Breast epithelium (tissue), 4 donors: ENCODE measurements around the gene PGAM5. TPM values are rescaled to one million over a fixed set of nuclear protein-coding genes. Genes with fewer than 3 reads are reported as not detected.

Source experiments
- DNase-seq, 2 donors: peaks; one replicate each; pipeline ENCODE4 v3.0.0-alpha.2; 2019; ENCODE audit warnings: low spot score in 2 of 2
- H3K27ac ChIP-seq, 2 donors: fragments of 200-600 bp; sonication (generic) in 1 of 2; one replicate each; pipeline ENCODE4 v1.5.1; 2016 to 2019; ENCODE audit warnings: mild to moderate bottlenecking in 1 of 2
- H3K27me3 ChIP-seq, 2 donors: fragments of 200-600 bp; sonication (generic) in 1 of 2; one replicate each; pipeline versions ENCODE4 v1.5.1 to v1.6.0; 2017 to 2019; ENCODE audit warnings: control low read depth in 1 of 2, mild to moderate bottlenecking in 1 of 2
- H3K36me3 ChIP-seq: fragments of 200-600 bp; one replicate; pipeline ENCODE4 v1.5.1; 2019
- H3K4me1 ChIP-seq, 2 donors: fragments of 200-600 bp; sonication (generic); one replicate each; pipeline ENCODE4 v1.5.1; 2016 to 2019; ENCODE audit warnings: control low read depth in 1 of 2
- H3K4me3 ChIP-seq, 3 donors: fragments of 200-600 bp; sonication (generic); 1 replicate in 2 of 3; 2 replicates in 1 of 3; pipeline ENCODE4 v1.5.1; 2016 to 2019; ENCODE audit warnings: mild to moderate bottlenecking in 3 of 3, moderate library complexity in 2 of 3
- H3K9me3 ChIP-seq, 2 donors: fragments of 200-600 bp; sonication (generic) in 1 of 2; one replicate each; pipeline ENCODE4 v1.5.1; 2016 to 2019; ENCODE audit warnings: control low read depth in 1 of 2
- POLR2A ChIP-seq: fragments of 450-650 bp; IDR thresholded peaks from one replicate; pipeline ENCODE4 v1.6.1; 2016; ENCODE audit warnings: antibody characterized with exemption, mild to moderate bottlenecking, moderate library complexity
- POLR2AphosphoS5 ChIP-seq, 3 donors: sonication (generic); formaldehyde crosslinking; IDR thresholded peaks; one replicate each; pipeline ENCODE4 v1.6.1; 2017; ENCODE audit warnings: antibody characterized with exemption in 3 of 3
- intact Hi-C: fragments of 100-400 bp; cut with DNase I; formaldehyde crosslinking; loops from one replicate; pipeline ENCODE4 v1.15.1; 2023; ENCODE audit warnings: low total_unique reads
- total RNA-seq, 3 donors: library from RNA; depleted of rRNA; stranded (reverse); fragments of >200 nt; gene quantifications; one replicate each; pipeline ENCODE4 v1.1.0, GENCODE V29; 2016
- TF ChIP-seq, protein P1 (sequence below), 3 donors: fragments of 450-650 bp; IDR thresholded peaks; one replicate each; pipeline ENCODE4 v1.5.1; 2016 to 2017; ENCODE audit warnings: antibody characterized with exemption in 3 of 3, mild to moderate bottlenecking in 3 of 3, moderate library complexity in 3 of 3

Gene PGAM5
- total RNA-seq, 3 donors from 2014 or later, result 20.2 to 38.0 (median 22.8) TPM

DNA sequence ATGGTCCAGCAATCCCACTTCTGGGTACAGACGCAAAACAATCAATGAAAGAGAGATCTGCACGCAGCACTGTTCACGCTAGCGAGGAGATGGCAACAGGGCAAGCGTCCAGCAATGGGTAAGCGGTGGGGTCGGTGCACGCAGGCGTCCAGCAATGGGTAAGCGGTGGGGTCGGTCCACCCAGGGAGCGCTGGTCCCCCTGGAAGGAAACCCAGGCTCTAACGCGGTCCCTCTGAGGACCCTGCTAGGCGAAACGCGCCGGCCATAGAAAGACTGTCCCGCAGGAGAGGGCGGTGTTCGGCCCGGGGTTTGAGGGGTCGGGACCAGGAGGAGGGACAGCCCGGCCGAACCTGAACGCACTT, 618 bp upstream of the PGAM5 start:
- peaks cover 7 to 13% of the 10 kb centered on the region in 2 donors for H3K4me1 ChIP-seq
- H3K4me3 ChIP-seq, result peak overlapping the region; percentile 91 to 98 (median 94)
- DNase-seq, result no peak
- TF ChIP-seq, protein P1, sequence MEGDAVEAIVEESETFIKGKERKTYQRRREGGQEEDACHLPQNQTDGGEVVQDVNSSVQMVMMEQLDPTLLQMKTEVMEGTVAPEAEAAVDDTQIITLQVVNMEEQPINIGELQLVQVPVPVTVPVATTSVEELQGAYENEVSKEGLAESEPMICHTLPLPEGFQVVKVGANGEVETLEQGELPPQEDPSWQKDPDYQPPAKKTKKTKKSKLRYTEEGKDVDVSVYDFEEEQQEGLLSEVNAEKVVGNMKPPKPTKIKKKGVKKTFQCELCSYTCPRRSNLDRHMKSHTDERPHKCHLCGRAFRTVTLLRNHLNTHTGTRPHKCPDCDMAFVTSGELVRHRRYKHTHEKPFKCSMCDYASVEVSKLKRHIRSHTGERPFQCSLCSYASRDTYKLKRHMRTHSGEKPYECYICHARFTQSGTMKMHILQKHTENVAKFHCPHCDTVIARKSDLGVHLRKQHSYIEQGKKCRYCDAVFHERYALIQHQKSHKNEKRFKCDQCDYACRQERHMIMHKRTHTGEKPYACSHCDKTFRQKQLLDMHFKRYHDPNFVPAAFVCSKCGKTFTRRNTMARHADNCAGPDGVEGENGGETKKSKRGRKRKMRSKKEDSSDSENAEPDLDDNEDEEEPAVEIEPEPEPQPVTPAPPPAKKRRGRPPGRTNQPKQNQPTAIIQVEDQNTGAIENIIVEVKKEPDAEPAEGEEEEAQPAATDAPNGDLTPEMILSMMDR (IDR thresholded peaks at IDR 0.05), result no peak
- TF ChIP-seq POLR2A (no peak), POLR2AphosphoS5 (IDR thresholded peaks at IDR 0.05) (no peak)
- no peaks in the 10 kb centered on the region for H3K36me3 ChIP-seq
- no peaks in the 10 kb centered on the region for H3K27me3 ChIP-seq
- H3K9me3 ChIP-seq, result no peaks in the 10 kb centered on the region
- intact Hi-C loops, result no loop called here
- H3K27ac ChIP-seq, result peak overlapping the region; percentile 71

DNA sequence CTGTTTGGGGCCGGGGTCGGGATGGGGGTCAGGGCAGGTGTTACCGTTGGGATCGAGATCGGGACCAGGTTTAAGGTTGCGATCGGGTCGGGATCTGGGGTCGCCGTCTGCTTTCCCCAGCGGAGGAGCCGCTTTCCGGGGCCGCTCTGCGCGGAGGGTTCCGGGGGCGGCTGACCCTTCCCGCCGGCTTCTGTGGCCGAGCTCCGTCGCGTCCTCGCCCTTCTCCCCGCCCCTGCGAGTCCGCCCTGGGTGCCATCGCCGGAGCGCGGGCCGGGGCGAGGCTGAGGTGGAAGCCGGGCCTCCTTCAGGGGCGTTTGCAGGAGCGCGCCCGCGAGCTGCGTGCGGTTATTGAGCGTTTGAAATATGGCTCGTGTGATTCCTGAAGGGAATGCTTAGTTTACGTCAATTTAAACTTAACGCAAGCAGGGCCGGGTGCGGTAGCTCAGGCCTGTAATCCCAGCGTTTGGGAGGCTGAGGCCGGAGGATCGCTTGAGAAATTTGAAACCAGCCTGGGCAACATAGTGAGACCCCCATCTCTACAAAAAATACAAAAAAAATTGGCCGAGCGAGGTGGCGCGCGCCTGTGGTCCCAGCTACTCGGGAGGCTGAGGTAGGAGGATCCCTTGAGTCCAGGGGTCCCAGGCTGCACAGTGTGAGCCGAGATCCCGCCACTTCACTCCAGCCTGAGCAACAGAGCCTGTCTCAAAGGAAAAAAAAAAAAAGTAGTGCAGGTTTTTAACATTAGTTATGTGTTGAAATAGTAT, 620 bp downstream of the PGAM5 start:
- no peaks in the 10 kb centered on the region for H3K36me3 ChIP-seq
- TF ChIP-seq, protein P1 (IDR thresholded peaks at IDR 0.05), result no peak
- TF ChIP-seq POLR2A, result no peak
- no peak for TF ChIP-seq POLR2AphosphoS5 (IDR thresholded peaks at IDR 0.05)
- H3K27me3 ChIP-seq, result no peaks in the 10 kb centered on the region
- intact Hi-C loops, result no loop called here
- H3K4me1 ChIP-seq, result peaks cover 7 to 13% of the 10 kb centered on the region in 2 donors
- H3K27ac ChIP-seq, result peak overlapping the region; percentile 71
- H3K4me3 ChIP-seq, result peak overlapping the region; percentile 91 to 98 (median 94)
- DNase-seq, result no peak
- no peaks in the 10 kb centered on the region for H3K9me3 ChIP-seq

DNA sequence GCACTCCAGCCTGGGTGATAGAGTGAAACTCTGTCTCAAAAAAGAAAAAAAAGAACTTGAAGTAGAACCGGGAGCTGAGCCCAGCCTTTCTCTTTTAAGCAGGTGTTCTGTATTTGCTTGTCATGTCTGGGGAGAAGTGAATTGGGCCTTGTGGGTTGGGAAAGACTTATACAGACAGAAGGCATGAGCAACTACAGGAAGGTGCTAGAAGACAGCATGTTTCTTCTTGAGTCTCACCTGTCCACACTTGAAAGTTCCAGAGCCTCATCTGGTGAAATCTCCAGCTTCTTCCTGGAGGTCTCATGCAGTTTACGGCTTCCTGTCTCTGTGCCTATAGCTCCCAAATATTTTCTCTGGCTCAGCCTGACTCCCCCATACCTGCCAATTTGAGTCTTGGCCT, 2.5 kb downstream of the PGAM5 start:
- Histone ChIP-seq H3K4me1 (peaks cover 7 to 13% of the 10 kb centered on the region in 2 donors), H3K27ac (no peak overlapping the region), H3K9me3 (no peaks in the 10 kb centered on the region), H3K36me3 (no peaks in the 10 kb centered on the region), H3K4me3 (no peak overlapping the region), H3K27me3 (no peaks in the 10 kb centered on the region)
- TF ChIP-seq, protein P1 (IDR thresholded peaks at IDR 0.05), result no peak
- no peak for TF ChIP-seq POLR2A
- no peak for TF ChIP-seq POLR2AphosphoS5 (IDR thresholded peaks at IDR 0.05)
- intact Hi-C loops, result loop anchor here (1.0 kb wide), 1 partner anchor 11 kb away; no protein-coding TSS in a partner anchor
- no peak for DNase-seq

DNA sequence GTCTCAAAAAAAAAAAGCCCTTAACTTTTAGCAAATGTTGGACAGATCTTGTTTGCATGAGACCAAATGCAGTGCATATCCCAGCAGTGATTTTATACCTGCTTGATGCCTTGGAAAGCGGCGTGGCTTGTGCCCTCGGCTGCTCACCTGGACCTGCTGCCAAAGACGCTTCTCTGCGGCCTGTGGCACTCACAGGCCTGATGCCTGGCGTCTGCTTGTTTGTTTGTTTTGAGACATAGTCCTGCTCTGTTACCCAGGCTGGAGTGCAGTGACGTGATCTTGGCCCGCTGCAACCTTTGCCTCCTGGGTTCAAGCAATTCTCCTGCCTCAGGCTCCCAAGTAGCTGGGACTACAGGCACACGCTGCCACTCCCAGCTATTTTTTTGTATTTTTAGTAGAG, 5.2 kb downstream of the PGAM5 start:
- no peak for DNase-seq
- H3K27me3 ChIP-seq, result no peaks in the 10 kb centered on the region
- no peak overlapping the region for H3K27ac ChIP-seq
- H3K4me1 ChIP-seq, result peaks cover 7 to 8% of the 10 kb centered on the region in 2 donors
- H3K4me3 ChIP-seq, result no peak overlapping the region
- no peaks in the 10 kb centered on the region for H3K36me3 ChIP-seq
- H3K9me3 ChIP-seq, result no peaks in the 10 kb centered on the region
- TF ChIP-seq POLR2A, result no peak
- TF ChIP-seq, protein P1 (IDR thresholded peaks at IDR 0.05), result no peak
- TF ChIP-seq POLR2AphosphoS5 (IDR thresholded peaks at IDR 0.05), result no peak
- intact Hi-C loops, result no loop called here

DNA sequence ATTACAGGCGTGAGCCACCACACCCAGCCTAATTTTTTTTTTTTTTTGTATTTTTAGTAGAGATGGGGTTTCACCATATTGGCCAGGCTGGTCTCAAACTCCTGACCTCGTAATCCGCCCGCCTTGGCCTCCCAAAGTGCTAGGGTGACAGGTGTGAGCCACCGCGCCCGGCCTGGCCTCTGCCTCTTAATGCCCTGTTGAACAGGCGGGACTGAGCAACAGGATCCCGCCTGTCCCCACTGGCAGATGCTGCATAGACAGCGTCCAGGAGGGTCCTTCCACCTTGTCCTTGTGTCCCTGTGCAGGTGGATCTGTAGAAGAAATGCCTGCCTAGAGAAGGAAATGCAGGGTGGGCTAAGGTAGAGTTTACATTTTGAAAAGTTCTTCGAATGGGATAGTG, 5.7 kb downstream of the PGAM5 start:
- intact Hi-C loops, result no loop called here
- Histone ChIP-seq H3K27ac (no peak overlapping the region), H3K27me3 (no peaks in the 10 kb centered on the region), H3K4me1 (peaks cover 6 to 8% of the 10 kb centered on the region in 2 donors), H3K4me3 (no peak overlapping the region), H3K36me3 (no peaks in the 10 kb centered on the region), H3K9me3 (no peaks in the 10 kb centered on the region)
- no peak for TF ChIP-seq POLR2A
- TF ChIP-seq, protein P1 (IDR thresholded peaks at IDR 0.05), result no peak
- no peak for TF ChIP-seq POLR2AphosphoS5 (IDR thresholded peaks at IDR 0.05)
- no peak for DNase-seq
